HCT116 (cell line): ENCODE measurements around the gene POR. TPM values are rescaled to one million over a fixed set of nuclear protein-coding genes. Genes with fewer than 3 reads are reported as not detected.

Experiments
- ATAC-seq: fragments of 200-7000 bp; cut with Tn5 transposase; 2 replicates; pipeline ENCODE4 v1.9.1; 2020; ENCODE audit warnings: mild to moderate bottlenecking, moderate library complexity
- BruUV-seq: library from RNA; stranded (reverse); fragments of 400-500 nt; replicated peaks from 2 replicates; lab custom pipeline; 2021; lab: Mats Ljungman, UMichigan
- CTCF ChIA-PET: fragments of 300-600 bp; sonication (Branson Sonifier 250); formaldehyde crosslinking; loops from one replicate; lab custom pipeline; 2021; ENCODE audit warnings: antibody characterized with exemption; lab: Charles Lee
- POLR2A ChIA-PET: fragments of 300-600, 350-600 bp; sonication (Branson Sonifier 250); formaldehyde crosslinking; loops from one replicate; lab custom pipeline; 2021; ENCODE audit warnings: antibody characterized with exemption; lab: Charles Lee
- RAD21 ChIA-PET, 2 experiments: fragments of 300-600 bp; sonication (Branson Sonifier 250); formaldehyde crosslinking; loops; one replicate each; lab custom pipeline; 2023; ENCODE audit warnings: low total read pairs in 2 of 2; ENCODE audit not compliant: uncharacterized antibody in 2 of 2, unreplicated experiment in 2 of 2, low non-redundant PET in 1 of 2; lab: Charles Lee
- DNase-seq: peaks from one replicate; pipeline ENCODE4 v3.0.0-alpha.2; 2010; ENCODE audit warnings: low read depth, low spot score
- H2AFZ ChIP-seq: fragments of 200-600 bp; shearing (Covaris generic), sonication (generic); 2 replicates; pipeline ENCODE4 v1.6.1; 2017; ENCODE audit warnings: low read depth, mixed run types, mixed read lengths, antibody characterized with exemption, low read length; ENCODE audit not compliant: poor library complexity, severe bottlenecking
- H3K27ac ChIP-seq: 2 replicates; pipeline ENCODE4 v1.5.1; 2012; ENCODE audit warnings: low read depth, low read length
- H3K27me3 ChIP-seq: fragments of 200-600 bp; sonication (generic); 2 replicates; pipeline ENCODE4 v1.6.1; 2016; ENCODE audit warnings: mixed run types, low read length, mixed read lengths; ENCODE audit not compliant: insufficient read depth
- H3K36me3 ChIP-seq, 2 experiments: fragments of 200-500 bp in 1 of 2; fragments of 200-600 bp in 1 of 2; sonication (Bioruptor generic) in 1 of 2; sonication (generic) in 1 of 2; 2 replicates each; pipeline versions ENCODE4 v1.5.1 to v1.6.1; 2014 to 2016; ENCODE audit warnings: low read length in 2 of 2, inconsistent platforms in 1 of 2, mixed read lengths in 1 of 2, mixed run types in 1 of 2; ENCODE audit not compliant: insufficient read depth in 2 of 2, control insufficient read depth in 1 of 2
- H3K4me1 ChIP-seq, 2 experiments: fragments of 200-600 bp in 1 of 2; sonication (generic) in 1 of 2; 2 replicates each; pipeline versions ENCODE4 v1.5.1 to v1.6.1; 2012 to 2017; ENCODE audit warnings: low read length in 2 of 2, inconsistent platforms in 1 of 2, mild to moderate bottlenecking in 1 of 2, mixed read lengths in 1 of 2, mixed run types in 1 of 2, moderate library complexity in 1 of 2; ENCODE audit not compliant: insufficient read depth in 2 of 2, control insufficient read depth in 1 of 2
- H3K4me2 ChIP-seq: fragments of 200-600 bp; sonication (generic); 2 replicates; pipeline ENCODE4 v1.6.1; 2017; ENCODE audit warnings: mixed run types, low read length, mixed read lengths
- H3K4me3 ChIP-seq, 2 experiments: fragments of 200-600 bp in 1 of 2; sonication (generic) in 1 of 2; replicated peaks in 1 of 2; 2 replicates each; pipeline ENCODE4 v1.5.1; 2011 to 2016; ENCODE audit warnings: low read length in 2 of 2, control low read depth in 1 of 2, low read depth in 1 of 2, mild to moderate bottlenecking in 1 of 2, mixed read lengths in 1 of 2, mixed run types in 1 of 2
- H3K79me2 ChIP-seq: fragments of 200-600 bp; sonication (generic); 2 replicates; pipeline ENCODE4 v1.6.1; 2017; ENCODE audit warnings: mild to moderate bottlenecking, mixed run types, low read length, moderate library complexity, mixed read lengths; ENCODE audit not compliant: insufficient read depth
- H3K9ac ChIP-seq: fragments of 200-600 bp; sonication (generic); 2 replicates; pipeline ENCODE4 v1.6.1; 2016; ENCODE audit warnings: low read length, mixed read lengths
- H3K9me2 ChIP-seq: fragments of 200-600 bp; sonication (generic), shearing (Covaris generic); 2 replicates; pipeline ENCODE4 v1.6.1; 2017; ENCODE audit warnings: mixed run types, mild to moderate bottlenecking, moderate library complexity; ENCODE audit not compliant: insufficient read depth
- H3K9me3 ChIP-seq, 2 experiments: fragments of 200-500 bp in 1 of 2; fragments of 200-600 bp in 1 of 2; sonication (Bioruptor generic) in 1 of 2; sonication (generic) in 1 of 2; 2 replicates each; pipeline ENCODE4 v1.6.1; 2014 to 2017; ENCODE audit warnings: low read length in 2 of 2, mixed read lengths in 2 of 2, inconsistent platforms in 1 of 2, low read depth in 1 of 2, mild to moderate bottlenecking in 1 of 2, mixed run types in 1 of 2, moderate library complexity in 1 of 2; ENCODE audit not compliant: control insufficient read depth in 1 of 2, insufficient read depth in 1 of 2
- H4K20me1 ChIP-seq: fragments of 200-600 bp; sonication (generic), shearing (Covaris generic); 2 replicates; pipeline ENCODE4 v1.6.1; 2017; ENCODE audit warnings: mixed run types, mild to moderate bottlenecking, moderate library complexity; ENCODE audit not compliant: insufficient read depth
- CBX3 ChIP-seq: IDR thresholded peaks from 2 replicates; pipeline ENCODE4 v1.6.1; 2012; ENCODE audit warnings: low read depth
- FOSL1 ChIP-seq: IDR thresholded peaks from 2 replicates; pipeline ENCODE4 v1.6.1; 2012; ENCODE audit warnings: low read depth
- POLR2AphosphoS5 ChIP-seq: IDR thresholded peaks from 2 replicates; pipeline ENCODE4 v1.6.1; 2011; ENCODE audit warnings: mild to moderate bottlenecking, low read depth, low read length, moderate library complexity
- REST ChIP-seq: IDR thresholded peaks from 2 replicates; pipeline ENCODE4 v1.6.1; 2012; ENCODE audit warnings: low read depth
- YY1 ChIP-seq: IDR thresholded peaks from 2 replicates; pipeline ENCODE4 v1.6.1; 2011; ENCODE audit warnings: low read length, low read depth, moderate library complexity, mild to moderate bottlenecking; ENCODE audit not compliant: insufficient replicate concordance; ENCODE audit errors: extremely low read depth
- ZBTB33 ChIP-seq: IDR thresholded peaks from 2 replicates; pipeline ENCODE4 v1.6.1; 2011; ENCODE audit warnings: mild to moderate bottlenecking, low read length, moderate library complexity; ENCODE audit not compliant: insufficient replicate concordance; ENCODE audit errors: extremely low read depth
- intact Hi-C: fragments of 100-400 bp; cut with micrococcal nuclease; formaldehyde crosslinking; loops from 2 replicates; pipeline ENCODE4 v1.10.0; 2022
- total RNA-seq: library from RNA; stranded (reverse); gene quantifications from one replicate; pipeline ENCODE4 v1.2.1, GENCODE V29; 2021; ENCODE audit not compliant: unreplicated experiment

Gene POR
- total RNA-seq, 1 experiment from 2014 or later, result 120 TPM

DNA sequence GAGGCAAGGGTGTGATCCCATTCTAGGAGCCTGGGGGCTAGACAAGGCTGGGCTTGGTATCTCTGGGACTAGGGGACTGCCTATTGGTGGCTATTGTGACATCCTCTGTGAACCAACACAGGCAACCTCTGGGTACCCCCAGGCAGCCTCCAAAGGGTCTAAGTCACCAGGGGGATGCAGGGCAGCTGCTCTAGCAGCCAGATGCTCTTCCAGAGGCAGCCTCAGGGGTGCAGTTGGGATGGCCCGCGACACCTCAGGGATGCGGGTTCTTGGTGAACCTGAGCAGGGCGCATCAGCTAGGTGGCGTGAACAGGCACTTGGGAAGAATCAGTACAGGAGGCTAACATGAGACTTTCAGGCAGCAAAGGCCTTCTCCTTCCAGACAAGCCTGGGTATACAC lies 81.0 kb downstream of the POR start:
- DNase-seq (no peak), ATAC-seq (no peak)
- ChIA-PET CTCF (no interaction called here), POLR2A (no interaction called here), RAD21 (no interaction called here)
- Histone ChIP-seq H3K27me3 (no peaks in the 10 kb centered on the region), H2AFZ (no peak overlapping the region), H3K4me2 (no peak overlapping the region), H4K20me1 (no peaks in the 10 kb centered on the region), H3K4me3 (no peak overlapping the region), H3K27ac (no peak overlapping the region), H3K36me3 (no peaks in the 10 kb centered on the region), H3K9ac (no peak overlapping the region), H3K9me2 (no peaks in the 10 kb centered on the region), H3K9me3 (no peaks in the 10 kb centered on the region), H3K79me2 (no peaks in the 10 kb centered on the region), H3K4me1 (peaks cover 14 to 23% of the 10 kb centered on the region in 2 experiments; a peak in 3 of 4 replicates)
- BruUV-seq, result no TSS peak
- intact Hi-C loops, result no loop called here
- TF ChIP-seq FOSL1 (no peak), POLR2AphosphoS5 (no peak), ZBTB33 (no peak), CBX3 (no peak), REST (no peak), YY1 (no peak)
